Neuronal stem cell (in vitro differentiated cells): ENCODE measurements around the gene TSC1.

ENCODE experiments used
- DNase-seq: peaks from one replicate; pipeline ENCODE4 v3.0.0-alpha.2; 2013; ENCODE audit warnings: low spot score
- H2AFZ ChIP-seq: one replicate; pipeline ENCODE4 v1.6.1; 2013; ENCODE audit warnings: mild to moderate bottlenecking, low read length, inconsistent platforms
- H2AK5ac ChIP-seq: 2 replicates; pipeline ENCODE4 v1.6.1; 2013; ENCODE audit warnings: low read depth, mild to moderate bottlenecking, inconsistent platforms, low read length, moderate library complexity, mixed read lengths
- H2BK120ac ChIP-seq: 2 replicates; pipeline ENCODE4 v1.6.1; 2013; ENCODE audit warnings: low read depth, mild to moderate bottlenecking, inconsistent platforms, low read length, moderate library complexity, mixed read lengths
- H2BK12ac ChIP-seq: one replicate; pipeline ENCODE4 v1.6.1; 2013; ENCODE audit warnings: low read length, inconsistent platforms
- H2BK15ac ChIP-seq: 2 replicates; pipeline ENCODE4 v1.6.1; 2013; ENCODE audit warnings: mild to moderate bottlenecking, low read length, inconsistent platforms, mixed read lengths
- H2BK5ac ChIP-seq: one replicate; pipeline ENCODE4 v1.6.1; 2013; ENCODE audit warnings: inconsistent platforms, mild to moderate bottlenecking, low read length, moderate library complexity
- H3K14ac ChIP-seq: one replicate; pipeline ENCODE4 v1.6.1; 2013; ENCODE audit warnings: low read length, inconsistent platforms
- H3K18ac ChIP-seq: 2 replicates; pipeline ENCODE4 v1.6.1; 2013; ENCODE audit warnings: low read length, inconsistent platforms
- H3K23ac ChIP-seq: 2 replicates; pipeline ENCODE4 v1.6.1; 2013; ENCODE audit warnings: low read depth, mild to moderate bottlenecking, mixed read lengths, low read length, inconsistent platforms; ENCODE audit not compliant: poor library complexity
- H3K27ac ChIP-seq: replicated peaks from 3 replicates; pipeline ENCODE4 v1.5.1; 2013; ENCODE audit warnings: low read length, inconsistent platforms
- H3K27me3 ChIP-seq, 3 experiments: 2 replicates each; pipeline ENCODE4 v1.6.1; 2013; ENCODE audit warnings: low read length in 3 of 3, mild to moderate bottlenecking in 2 of 3, inconsistent platforms in 1 of 3, low read depth in 1 of 3, mixed read lengths in 1 of 3, moderate library complexity in 1 of 3; ENCODE audit not compliant: control insufficient read depth in 3 of 3, insufficient read depth in 3 of 3
- H3K36me3 ChIP-seq, 2 donors: replicated peaks in 1 of 2; 2 replicates each; pipeline ENCODE4 v1.6.1; 2013; ENCODE audit warnings: low read length in 2 of 2; ENCODE audit not compliant: control insufficient read depth in 2 of 2, insufficient read depth in 2 of 2
- H3K4ac ChIP-seq: 2 replicates; pipeline ENCODE4 v1.6.1; 2013; ENCODE audit warnings: inconsistent platforms, mild to moderate bottlenecking, low read length, moderate library complexity
- H3K4me1 ChIP-seq, 2 donors: 1 replicate in 1 of 2; 2 replicates in 1 of 2; pipeline ENCODE4 v1.6.1; 2013; ENCODE audit warnings: low read length in 2 of 2, low read depth in 1 of 2; ENCODE audit not compliant: control insufficient read depth in 2 of 2, insufficient read depth in 1 of 2
- H3K4me2 ChIP-seq: one replicate; pipeline ENCODE4 v1.6.1; 2013; ENCODE audit warnings: mild to moderate bottlenecking, low read length, inconsistent platforms; ENCODE audit not compliant: insufficient read depth, poor library complexity, severe bottlenecking
- H3K4me3 ChIP-seq, 2 donors: 2 replicates each; pipeline ENCODE4 v1.5.1; 2013; ENCODE audit warnings: low read length in 2 of 2, mild to moderate bottlenecking in 2 of 2, inconsistent platforms in 1 of 2, moderate library complexity in 1 of 2
- H3K79me1 ChIP-seq: one replicate; pipeline ENCODE4 v1.6.1; 2013; ENCODE audit warnings: low read depth, mild to moderate bottlenecking, inconsistent platforms, low read length, moderate library complexity
- H3K9ac ChIP-seq: one replicate; pipeline ENCODE4 v1.6.1; 2013; ENCODE audit warnings: mild to moderate bottlenecking, low read depth, low read length, inconsistent platforms; ENCODE audit not compliant: poor library complexity
- H3K9me3 ChIP-seq, 2 donors: replicated peaks in 1 of 2; 2 replicates each; pipeline versions ENCODE3 to v1.6.1; 2013; ENCODE audit warnings: low read length in 2 of 2, mild to moderate bottlenecking in 2 of 2, inconsistent platforms in 1 of 2, low read depth in 1 of 2, mixed read lengths in 1 of 2, moderate library complexity in 1 of 2; ENCODE audit not compliant: control insufficient read depth in 2 of 2, insufficient read depth in 1 of 2
- H4K8ac ChIP-seq: one replicate; pipeline ENCODE4 v1.6.1; 2013; ENCODE audit warnings: low read depth, mild to moderate bottlenecking, inconsistent platforms, low read length, moderate library complexity
- H4K91ac ChIP-seq: one replicate; pipeline ENCODE4 v1.6.1; 2013; ENCODE audit warnings: low read length, low read depth, mild to moderate bottlenecking, inconsistent platforms; ENCODE audit not compliant: poor library complexity
- WGBS, 2 donors: extraction: QIAGEN DNeasy Blood & Tissue Kit; methylation state at CpG; one replicate each; pipeline ENCODE4 v1.1.7; 2013; ENCODE audit warnings: missing lambda C conversion rate in 2 of 2, mixed read lengths in 1 of 2; ENCODE audit not compliant: insufficient read length in 2 of 2, insufficient replicate concordance in 1 of 2; ENCODE audit errors: extremely low coverage in 2 of 2; 5-methylcytosine and 5-hydroxymethylcytosine counted together

Gene TSC1

GRCh38 chr9:132873403-132873802 lies 71.0 kb downstream of the TSC1 start:
- H2BK12ac ChIP-seq: no peak overlapping the region
- H2AFZ ChIP-seq: no peak overlapping the region

GRCh38 chr9:132869266-132869665 lies 75.2 kb downstream of the TSC1 start:
- H3K27ac ChIP-seq: no peak overlapping the region
- WGBS, 2 donors: no CpG with 5 or more reads among the region's 9 CpGs
- no peak overlapping the region for H2BK120ac ChIP-seq

More at GRCh38 chr9:132873403-132873802, 71.0 kb downstream of the TSC1 start:
- no peaks in the 10 kb centered on the region for H3K9me3 ChIP-seq
- H3K79me1 ChIP-seq: no peaks in the 10 kb centered on the region
- H4K91ac ChIP-seq: no peak overlapping the region
- H3K14ac ChIP-seq: no peak overlapping the region
- no peaks in the 10 kb centered on the region for H3K36me3 ChIP-seq
- H4K8ac ChIP-seq: no peak overlapping the region
- H3K4ac ChIP-seq: no peak overlapping the region
- H3K9ac ChIP-seq: no peak overlapping the region
- no CpG with 5 or more reads among the region's 7 CpGs for WGBS, 2 donors
- H3K23ac ChIP-seq: no peak overlapping the region
- no peak overlapping the region for H3K18ac ChIP-seq
- no peak overlapping the region for H3K4me2 ChIP-seq
- no peak overlapping the region for H2AK5ac ChIP-seq
- no peak overlapping the region for H2BK15ac ChIP-seq
- no peak for DNase-seq
- H3K4me1 ChIP-seq: peaks cover 0 to 3% of the 10 kb centered on the region in 2 donors
- peaks cover 0 to 7% (median 0%) of the 10 kb centered on the region in 3 experiments for H3K27me3 ChIP-seq
- no peak overlapping the region for H3K27ac ChIP-seq
- H3K4me3 ChIP-seq: peak overlapping the region in 1 of 2 donors; percentile 42
- H2BK120ac ChIP-seq: no peak overlapping the region
- H2BK5ac ChIP-seq: no peak overlapping the region

DNA sequence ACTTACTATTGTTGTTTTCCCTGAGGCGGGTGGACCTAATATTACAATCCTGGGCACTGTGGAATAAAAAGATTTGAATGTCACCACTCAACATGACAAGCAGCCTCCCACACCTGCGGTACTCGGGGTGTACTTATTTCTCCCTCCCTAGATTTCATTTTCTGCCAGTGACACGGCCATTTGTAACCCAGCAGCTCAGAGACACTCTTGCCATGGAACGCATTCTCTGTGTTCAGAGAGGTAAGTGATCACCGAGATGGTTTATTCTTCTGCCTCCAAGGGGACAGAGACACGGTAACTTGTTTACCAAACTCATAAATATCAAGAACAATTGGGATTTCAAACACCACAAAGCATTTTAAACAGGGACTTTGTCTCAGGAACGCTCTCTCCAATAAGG lies 77.5 kb downstream of the TSC1 start:
- no peak for DNase-seq
- Histone ChIP-seq H3K18ac (no peak overlapping the region), H3K36me3 (no peaks in the 10 kb centered on the region), H2BK120ac (no peak overlapping the region), H3K79me1 (no peaks in the 10 kb centered on the region), H3K14ac (no peak overlapping the region), H3K9me3 (no peaks in the 10 kb centered on the region), H2AFZ (no peak overlapping the region), H3K4me2 (no peak overlapping the region), H3K4me3 (no peak overlapping the region), H2BK15ac (no peak overlapping the region), H2BK12ac (no peak overlapping the region), H3K4ac (no peak overlapping the region), H3K23ac (no peak overlapping the region), H3K4me1 (peaks cover 0 to 4% of the 10 kb centered on the region in 2 donors), H2AK5ac (no peak overlapping the region), H3K27me3 (no peaks in the 10 kb centered on the region), H3K9ac (no peak overlapping the region), H4K8ac (no peak overlapping the region), H2BK5ac (no peak overlapping the region), H3K27ac (no peak overlapping the region), H4K91ac (no peak overlapping the region)
- no CpG with 5 or more reads among the region's 8 CpGs for WGBS, 2 donors

More at GRCh38 chr9:132869266-132869665, 75.2 kb downstream of the TSC1 start:
- DNase-seq: no peak
- Histone ChIP-seq H3K36me3 (no peaks in the 10 kb centered on the region), H3K14ac (no peak overlapping the region), H2BK15ac (no peak overlapping the region), H2AK5ac (peak overlapping the region; percentile 77), H3K4me2 (no peak overlapping the region), H3K79me1 (no peaks in the 10 kb centered on the region), H4K91ac (no peak overlapping the region), H3K27me3 (no peaks in the 10 kb centered on the region), H2BK12ac (peak overlapping the region; percentile 52), H3K4me3 (peak overlapping the region in 1 of 2 donors; percentile 50), H4K8ac (peak overlapping the region; percentile 89), H2AFZ (no peak overlapping the region), H2BK5ac (peak overlapping the region; percentile 44), H3K9ac (peak overlapping the region; percentile 68), H3K18ac (peak overlapping the region; percentile 27), H3K23ac (no peak overlapping the region), H3K9me3 (no peaks in the 10 kb centered on the region), H3K4ac (no peak overlapping the region), H3K4me1 (no peaks in the 10 kb centered on the region)

- H3K27me3 ChIP-seq: no peaks in the 10 kb centered on the region
- no peak overlapping the region for H2BK12ac ChIP-seq
- no CpG with 5 or more reads among the region's 8 CpGs for whole genome bisulfite sequencing, 2 donors
- H2BK120ac ChIP-seq: no peak overlapping the region
- DNase-seq: no peak
- H3K4me1 ChIP-seq: peaks cover 0 to 7% of the 10 kb centered on the region in 2 donors
- no peak overlapping the region for H2BK5ac ChIP-seq
- no peak overlapping the region for H3K4me2 ChIP-seq
- H3K4ac ChIP-seq: no peak overlapping the region
- H2AK5ac ChIP-seq: no peak overlapping the region
- no peak overlapping the region for H3K14ac ChIP-seq
- no peaks in the 10 kb centered on the region for H3K79me1 ChIP-seq
- H3K27ac ChIP-seq: no peak overlapping the region
- H3K23ac ChIP-seq: no peak overlapping the region
- H2BK15ac ChIP-seq: no peak overlapping the region
- H3K18ac ChIP-seq: no peak overlapping the region
- no peaks in the 10 kb centered on the region for H3K9me3 ChIP-seq
- H2AFZ ChIP-seq: peak overlapping the region; percentile 54
- no peak overlapping the region for H3K4me3 ChIP-seq
- no peak overlapping the region for H3K9ac ChIP-seq
- no peaks in the 10 kb centered on the region for H3K36me3 ChIP-seq
- H4K91ac ChIP-seq: no peak overlapping the region
- no peak overlapping the region for H4K8ac ChIP-seq
Observed at GRCh38 chr9:132864691-132865090, 79.7 kb downstream of the TSC1 start.
